ENCODE data around the gene ATOH8.

The ATOH8 gene

DNA sequence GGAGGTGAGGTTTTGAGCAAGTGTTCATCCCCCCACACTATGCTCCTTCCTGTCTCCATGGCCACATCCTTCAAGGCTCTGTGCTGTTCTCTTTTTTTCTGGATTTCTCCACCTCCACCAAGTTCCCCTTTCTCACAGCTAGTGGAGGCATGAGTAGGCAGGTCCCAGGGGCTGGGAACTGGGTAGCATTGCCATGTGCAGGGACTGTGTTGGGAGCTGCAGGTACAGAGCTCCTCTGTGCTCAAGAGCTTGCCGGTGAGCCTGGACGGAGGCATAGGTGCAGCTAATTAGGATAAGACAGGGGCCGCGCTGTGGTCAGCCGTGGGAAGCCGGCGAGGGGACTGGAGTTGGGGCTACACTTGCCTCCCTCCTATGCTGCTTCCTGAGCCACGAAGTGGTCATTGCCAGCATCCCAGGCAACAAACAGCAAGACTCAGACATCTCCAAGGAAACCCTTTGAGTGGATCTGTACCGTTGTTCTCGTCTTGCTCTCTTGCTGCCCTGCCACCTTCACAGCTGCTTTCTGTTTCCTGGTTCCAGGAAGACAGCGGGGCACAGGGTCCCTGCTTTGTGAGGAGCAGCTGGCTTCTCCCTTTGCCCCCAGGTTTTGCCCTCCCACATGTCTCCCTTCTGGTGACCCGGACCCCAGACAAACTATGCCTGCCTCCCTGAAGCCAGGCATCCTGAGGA lies 36.9 kb downstream of the ATOH8 start:
- no peak for DNase-seq

DNA sequence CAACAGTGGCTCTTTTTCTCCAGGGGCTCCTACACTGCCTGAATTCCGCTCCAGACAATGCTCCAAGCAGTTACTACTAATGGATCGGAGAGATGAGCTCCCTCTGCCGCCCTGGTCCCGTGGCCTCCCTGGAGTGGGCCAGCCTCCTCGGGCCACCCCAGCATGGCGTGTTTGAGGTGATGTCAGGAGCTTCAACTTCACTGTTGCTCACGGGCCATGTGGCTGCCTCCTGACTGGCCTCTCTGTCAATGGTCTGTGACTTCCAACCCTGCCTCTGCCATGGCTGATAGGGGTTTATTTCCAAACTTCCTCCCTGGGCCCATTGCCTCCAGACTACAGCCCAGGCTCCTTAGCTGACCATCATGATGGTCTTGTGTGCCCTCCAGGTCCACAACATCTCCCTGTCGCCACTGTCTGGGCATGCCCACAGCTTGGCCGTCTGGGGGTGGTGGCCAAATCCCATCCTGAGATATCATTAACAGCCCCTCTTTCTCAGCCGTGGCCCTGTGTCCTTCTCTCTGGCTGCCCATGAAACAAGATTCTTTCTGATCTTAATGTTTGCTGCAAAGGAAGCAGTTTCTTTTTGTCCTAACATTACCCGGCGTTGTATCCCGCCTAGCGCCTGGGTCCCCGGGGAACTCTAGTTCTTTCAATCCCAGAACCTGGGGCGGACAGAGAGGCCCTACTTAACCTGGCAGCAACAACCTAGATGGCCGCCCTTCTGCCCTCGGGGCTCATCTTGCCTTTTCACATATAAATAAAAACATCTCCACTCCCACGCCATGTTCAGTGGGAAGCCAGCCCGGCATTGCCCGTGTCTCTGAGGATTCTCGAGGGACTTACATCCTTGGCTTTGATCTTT lies 38.1 kb downstream of the ATOH8 start:
- DNase-seq, result no peak

DNA sequence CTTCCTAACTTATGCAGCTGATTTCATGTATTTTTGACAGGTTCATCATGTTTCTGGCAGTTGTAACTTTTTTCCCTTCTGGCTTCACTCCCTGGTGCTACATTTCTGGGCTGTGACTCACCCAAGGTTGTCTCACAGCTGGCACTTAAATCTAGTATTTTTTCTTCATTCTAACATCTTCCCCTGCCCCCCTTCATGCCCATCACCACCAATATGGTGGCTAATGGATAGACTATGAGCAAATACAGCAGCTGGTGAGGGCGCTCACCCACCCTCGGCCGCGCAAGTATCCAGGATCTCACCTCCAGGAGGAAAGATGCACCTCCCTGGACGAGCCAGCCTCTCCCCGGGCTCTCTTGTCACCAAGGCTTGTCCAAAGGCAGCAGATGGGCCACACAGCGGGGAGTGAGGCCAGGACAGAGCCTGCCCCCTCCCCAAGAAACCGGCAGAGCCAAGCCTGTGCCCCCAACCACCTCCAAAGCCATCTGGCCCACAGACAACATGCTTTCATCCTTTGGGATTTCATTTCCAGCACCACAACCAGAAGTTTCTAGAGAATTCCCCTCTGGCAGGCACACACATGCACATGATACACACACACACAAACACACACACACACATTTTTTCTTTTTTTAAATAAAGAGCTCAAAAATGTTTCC lies 39.1 kb downstream of the ATOH8 start:
- DNase-seq, result peak; percentile 76

DNA sequence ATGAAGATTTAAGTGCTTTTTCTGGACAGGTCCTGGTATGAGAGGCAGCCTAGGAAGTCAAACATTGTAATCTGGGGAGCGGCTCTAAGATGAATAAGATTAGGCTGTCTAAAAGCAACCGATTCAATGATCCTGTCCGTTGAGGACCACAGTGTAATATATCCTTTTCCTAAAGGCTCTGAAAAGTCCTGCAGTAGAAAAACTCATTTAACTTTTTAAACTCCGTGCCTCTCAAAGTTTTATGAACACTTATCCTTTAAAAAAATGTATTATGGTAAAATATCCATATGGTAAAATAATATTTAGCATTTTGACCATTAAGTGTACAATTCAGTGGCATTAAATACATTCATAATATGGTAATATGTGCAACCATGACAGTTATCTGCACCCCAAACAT lies 39.8 kb downstream of the ATOH8 start:
- no peak for DNase-seq

DNA sequence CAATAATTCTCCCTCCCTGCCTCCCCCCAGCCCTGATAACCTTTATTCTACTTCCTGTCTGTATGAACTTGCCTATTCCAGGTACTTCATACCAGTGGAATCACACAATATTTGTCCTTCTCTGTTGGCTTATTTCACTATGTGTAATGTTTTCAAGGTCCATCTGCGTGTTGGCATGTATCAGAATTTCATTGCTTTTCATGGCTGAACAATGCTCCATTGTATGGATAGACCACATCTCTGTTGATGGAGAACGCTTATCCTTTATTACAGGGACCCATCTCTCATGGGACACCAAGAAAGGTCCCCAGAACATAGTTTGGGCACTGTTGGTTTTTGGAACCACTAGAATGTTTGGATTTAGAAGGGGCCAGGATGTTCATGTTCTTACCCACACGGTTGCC lies 40.2 kb downstream of the ATOH8 start:
- no peak for DNase-seq

DNA sequence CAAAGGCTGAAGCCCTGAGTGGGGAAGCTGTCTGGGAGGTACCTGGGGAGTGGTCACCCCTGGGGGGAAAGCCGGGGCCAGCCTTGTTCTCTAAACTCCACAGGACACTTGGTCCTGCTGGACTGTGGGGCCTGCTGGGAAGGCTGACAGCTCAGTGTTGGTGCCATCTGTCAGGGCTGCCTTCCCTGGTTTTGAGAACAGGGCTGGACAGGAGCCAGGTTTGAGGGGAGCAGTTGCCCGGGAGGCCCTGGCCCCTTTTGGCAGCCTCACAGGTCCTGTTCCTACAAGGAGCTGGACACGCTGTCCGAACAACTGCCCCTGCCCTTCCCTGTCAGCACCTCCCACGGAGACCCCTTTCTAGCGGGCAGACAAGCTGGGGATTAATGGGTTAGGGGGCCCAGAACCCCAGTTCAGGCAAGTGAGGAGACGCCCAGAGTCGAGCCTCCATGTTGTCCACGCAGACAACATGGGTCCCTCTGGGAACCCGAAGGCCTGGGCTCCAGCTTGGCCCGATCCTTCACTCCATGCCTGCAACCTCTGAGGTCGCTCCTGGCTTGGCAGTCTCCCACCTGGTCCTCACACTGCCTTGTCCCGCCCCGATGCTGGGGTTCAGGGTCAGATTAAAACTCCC lies 40.8 kb downstream of the ATOH8 start:
- no peak for DNase-seq

DNA sequence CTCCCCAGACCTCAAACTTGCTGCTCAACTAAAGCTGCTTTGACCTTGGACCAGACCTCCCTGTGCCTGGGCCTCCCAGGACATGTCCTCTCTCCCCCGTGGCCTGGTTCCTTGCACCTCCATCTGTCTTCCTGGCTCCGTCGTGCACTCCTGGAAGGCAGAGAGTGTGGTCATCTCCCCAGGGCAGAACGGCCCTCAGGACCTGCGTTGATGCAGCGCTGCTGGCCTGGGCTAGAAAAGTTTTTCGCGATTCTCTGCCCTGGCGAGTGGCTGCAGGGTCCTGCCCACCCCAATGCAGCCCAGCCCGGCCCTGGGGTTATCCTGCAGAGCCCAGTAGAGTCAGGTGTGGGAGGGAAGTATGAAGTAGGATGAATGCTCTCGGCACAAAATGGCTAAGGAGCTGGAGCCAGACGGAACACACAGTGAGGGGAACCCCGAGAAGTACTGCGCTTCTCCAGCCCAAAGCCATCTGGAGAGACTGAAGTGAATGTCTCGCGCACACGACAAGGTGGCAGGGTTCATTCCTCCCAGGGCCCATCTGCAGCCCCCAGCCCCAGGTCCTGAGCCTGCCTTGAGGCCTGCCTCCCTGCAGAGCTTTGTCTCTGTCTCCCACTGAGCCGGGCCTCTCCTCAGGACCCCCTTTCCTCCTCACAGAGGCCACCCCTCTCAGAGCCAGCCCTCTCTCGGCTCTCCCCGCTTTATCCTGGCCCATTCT lies 41.7 kb downstream of the ATOH8 start:
- DNase-seq, result no peak

DNA sequence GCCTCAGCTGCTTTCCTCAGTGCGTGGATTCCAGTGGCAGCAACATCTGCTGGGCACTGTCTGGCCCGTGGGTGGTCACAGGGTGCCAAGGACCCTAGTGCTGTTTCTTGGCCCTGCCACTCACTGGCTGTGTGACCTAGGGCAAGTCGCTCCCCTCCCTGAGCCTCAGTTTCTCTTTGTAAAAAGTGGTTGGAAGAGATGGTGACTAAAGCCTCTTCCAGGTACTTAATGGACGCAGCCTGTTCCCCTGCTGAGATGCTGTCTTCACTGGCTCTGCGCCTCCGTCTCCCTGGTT lies 42.2 kb downstream of the ATOH8 start:
- no peak for DNase-seq

DNA sequence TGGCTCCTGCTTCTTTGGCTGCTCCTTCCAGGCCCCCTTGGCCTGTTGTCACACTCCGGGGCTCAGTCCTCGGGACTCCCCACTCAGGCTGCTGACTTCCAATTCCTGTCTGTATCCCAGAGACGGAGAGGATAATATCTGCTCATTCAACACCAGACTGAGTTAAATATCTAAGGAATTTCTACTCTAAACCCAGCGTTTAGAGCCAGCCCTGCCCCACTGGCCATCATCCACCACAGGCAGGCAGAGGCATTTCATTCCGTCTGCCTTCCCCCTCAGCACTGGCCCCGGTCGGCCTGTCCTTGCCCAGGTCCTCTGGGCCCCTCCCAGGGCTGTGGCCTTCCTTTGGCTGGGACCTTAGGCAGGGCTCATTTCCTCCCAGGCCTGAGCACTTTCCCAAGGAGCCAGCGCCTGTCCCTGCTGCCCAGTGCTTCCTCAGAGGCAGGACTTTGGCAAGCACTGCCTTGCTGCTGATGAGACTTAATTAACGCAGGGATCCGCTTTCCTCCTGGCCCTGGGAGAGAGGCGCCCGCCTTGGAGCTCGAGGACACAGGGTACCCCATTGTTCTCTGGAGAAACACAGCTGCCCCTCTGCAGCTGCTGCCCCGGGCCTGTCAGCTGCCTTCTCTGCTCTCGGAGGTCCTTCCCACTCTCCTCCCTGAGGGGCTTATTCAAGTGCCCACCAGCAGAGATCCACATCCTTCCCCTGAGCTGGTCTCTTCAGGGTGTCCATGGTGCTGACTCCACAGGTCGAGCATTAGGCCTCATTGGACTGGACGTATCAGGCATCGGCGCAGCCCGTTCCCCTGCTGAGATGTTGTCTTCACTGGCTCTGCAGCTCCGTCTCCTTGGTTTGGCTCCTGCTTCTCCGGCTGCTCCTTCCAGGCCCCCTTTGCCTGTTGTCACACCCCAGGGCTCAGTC lies 42.8 kb downstream of the ATOH8 start:
- no peak for DNase-seq

DNA sequence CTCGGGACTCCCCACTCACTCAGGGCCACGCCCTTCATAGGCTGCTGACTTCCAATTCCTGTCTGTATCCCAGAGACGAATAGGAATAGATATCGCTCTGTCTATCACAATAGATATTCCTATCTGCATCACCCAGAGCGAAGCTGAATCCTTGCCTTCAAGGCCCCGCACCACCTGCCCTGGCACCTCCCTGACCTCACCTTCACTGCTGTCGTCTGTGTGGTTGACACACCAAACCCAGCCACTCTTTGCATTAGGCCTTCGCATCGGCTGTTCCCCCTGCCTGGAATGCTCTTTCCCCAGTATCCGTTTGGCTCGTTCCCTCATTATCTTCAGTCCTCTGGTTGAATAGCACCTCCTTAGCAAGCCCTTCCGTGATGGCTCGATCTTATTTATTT lies 43.5 kb downstream of the ATOH8 start:
- no peak for DNase-seq

DNA sequence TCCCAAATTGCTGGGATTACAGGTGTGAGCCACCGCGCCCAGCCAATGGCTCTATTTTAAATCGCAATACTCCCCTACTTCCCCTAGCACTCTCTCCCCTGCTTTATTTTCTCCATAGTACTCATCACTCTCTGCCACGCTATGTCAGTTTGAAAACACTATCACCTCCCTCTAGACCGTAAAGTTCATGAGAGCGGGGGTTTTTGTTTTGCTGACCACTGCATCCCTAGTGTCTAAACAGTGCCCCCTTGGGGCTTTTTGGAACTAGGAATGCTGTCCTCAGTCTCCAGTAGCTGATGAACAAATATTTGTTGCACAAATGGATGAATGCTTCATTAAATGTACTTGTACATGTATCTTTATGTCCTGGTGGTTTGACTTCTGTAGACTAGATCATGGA lies 44.1 kb downstream of the ATOH8 start:
- peak; percentile 40 for DNase-seq

DNA sequence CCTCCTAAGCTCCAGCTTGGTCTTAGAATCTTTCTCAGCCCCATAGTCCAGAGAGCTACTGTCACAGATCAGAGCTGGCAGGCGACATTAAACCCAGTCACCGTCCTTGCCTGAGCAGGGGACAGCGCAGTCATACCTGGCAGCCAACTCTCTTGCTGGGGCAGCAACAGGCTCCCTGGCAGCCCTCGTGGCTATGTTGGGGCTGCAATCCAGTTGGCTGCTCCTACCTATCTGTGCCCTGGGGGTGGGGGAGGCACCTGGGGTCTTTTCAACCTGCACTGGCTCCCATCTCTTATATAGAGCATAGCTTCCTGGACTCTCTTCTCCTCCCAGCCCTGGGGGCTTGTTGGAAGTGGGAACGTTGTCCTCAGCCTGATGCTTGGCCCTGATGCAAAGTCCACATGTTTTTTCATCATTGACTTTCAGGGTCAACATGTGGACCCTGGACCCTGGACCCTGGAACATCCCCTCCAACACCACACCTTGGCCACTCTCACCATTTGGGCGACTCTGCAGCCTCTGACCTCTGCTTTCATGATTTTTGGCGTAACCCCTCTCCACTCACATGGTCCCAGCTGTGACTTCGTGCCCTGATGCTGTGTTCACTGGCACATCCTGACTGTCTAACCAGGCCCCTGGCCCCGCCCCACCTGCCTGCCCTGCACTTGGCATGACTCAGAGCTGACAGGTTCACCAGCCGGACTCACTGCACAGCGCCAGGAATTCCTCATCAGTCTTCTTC lies 45.6 kb downstream of the ATOH8 start:
- DNase-seq, result no peak

DNA sequence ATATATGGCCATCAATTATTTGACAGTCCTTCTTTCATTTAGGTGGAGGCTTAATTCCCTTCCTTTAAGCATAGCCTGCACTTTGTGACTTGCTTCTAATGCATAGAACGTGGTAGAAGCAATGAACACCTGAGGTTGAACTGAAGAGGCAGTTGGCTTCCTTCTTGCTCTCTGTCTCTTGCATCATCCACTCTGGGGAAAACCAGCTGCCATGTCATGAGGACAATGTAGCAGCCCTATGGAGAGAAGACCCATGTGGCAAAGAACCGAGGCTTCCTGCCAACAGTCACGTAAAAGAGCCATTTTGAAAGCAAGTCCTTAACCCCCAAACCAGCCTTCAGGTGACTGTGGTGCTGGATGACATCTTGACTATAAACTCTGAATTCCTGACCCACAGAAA lies 46.8 kb downstream of the ATOH8 start:
- DNase-seq, result no peak

DNA sequence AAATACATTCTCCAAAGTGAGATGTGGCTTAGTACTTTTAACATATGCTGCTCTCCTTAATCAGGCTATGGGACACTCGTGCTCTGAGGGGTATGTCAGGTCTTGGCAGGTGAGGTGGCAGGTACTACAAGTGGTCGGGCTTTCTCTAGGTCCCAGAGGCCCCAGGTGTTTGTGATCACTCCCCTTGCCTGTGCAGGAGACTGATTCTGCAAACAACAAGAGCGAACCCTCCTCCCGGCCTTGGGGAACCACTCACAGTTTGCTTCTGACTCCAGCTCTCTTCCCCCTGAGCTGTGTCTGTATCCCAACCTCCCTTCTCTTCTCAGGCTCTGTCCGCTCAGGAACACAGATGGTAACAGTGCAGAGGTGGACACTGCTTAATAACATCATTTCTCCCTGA lies 48.1 kb downstream of the ATOH8 start:
- no peak for DNase-seq

DNA sequence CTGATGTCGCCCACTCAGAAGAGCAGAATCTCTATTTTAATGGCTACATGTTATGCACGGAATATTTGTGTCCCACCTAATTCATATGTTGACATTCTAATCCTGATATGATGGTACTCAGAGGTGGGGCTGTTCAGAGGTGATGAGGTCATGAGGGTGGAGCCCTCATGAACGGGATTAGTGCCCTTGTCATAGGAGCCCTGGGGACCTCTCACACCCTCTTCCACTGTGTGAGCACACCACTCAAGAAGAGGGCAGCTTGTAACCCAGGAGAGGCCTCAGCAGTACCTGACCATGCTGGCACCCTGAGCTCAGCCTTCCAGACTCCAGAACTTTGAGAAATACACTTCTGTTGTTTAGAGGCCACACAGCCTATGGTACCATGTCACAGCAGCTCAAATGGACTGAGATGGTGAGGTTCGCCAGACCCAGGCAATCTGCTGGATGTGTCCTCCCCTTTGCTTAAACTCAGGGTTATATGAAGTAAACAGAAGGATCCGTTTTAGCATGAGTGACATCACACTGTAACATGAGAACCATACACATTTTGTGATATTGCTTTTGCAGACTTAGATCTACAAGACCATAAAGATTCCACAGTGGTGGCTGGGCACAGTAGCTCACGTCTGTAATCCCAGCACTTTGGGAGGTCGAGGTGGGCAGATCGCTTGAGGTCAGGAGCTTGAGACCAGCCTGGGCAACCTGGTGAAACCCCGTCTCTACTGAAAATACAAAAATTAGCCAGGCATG lies 48.7 kb downstream of the ATOH8 start:
- DNase-seq, result peak; percentile 59

DNA sequence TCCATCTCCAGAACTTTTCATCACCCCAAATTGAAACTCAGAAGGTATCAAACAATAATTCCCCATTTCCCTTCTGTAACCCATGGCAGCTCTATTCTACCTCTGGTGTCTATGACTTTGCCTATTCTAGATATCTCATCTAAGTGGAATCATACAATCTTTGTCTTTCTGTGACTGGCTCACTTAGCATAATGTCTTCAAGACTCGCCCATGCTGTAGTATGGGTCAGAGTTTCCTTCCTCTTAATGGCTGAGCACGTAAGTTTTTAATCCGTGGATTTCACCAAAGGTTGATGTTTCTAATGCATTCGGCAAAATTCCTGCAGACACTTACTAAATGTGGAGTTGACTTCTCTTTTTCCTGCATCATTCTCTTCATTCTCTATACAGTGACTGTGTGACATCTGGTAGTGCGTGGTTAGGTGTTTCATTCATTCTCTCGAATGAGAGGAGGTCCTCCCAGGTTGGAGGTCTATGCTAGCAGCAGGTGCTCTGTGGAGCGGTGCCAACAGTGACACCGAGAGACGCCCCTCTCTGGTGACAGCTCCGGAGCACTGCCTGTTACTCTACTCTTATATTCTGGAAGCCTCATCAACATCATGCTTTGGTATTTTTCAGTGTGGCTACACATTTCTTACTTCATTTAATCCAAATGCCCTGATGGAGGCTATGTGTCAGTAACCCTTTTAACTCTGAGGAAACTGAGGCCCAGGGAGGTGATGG lies 50.1 kb downstream of the ATOH8 start:
- DNase-seq, result no peak

DNA sequence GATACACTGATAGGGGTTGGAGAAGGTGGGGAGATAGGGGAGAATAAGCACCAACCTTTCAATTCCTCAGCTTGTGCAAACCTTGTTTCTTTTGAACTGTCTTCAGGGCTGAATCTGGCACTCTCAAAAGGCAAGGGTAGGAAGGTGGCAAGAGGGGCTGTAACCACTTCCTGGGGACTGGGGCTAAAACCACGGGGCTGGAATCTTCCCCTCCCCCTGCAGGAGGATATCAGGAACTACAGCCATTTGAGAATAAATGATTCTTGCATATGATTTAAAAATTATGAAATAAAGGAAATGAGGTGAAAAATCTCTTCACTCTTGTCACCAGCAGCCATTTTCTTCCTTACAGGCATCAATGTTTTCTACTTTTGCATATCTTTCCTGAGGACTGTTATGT lies 50.8 kb downstream of the ATOH8 start:
- DNase-seq, result no peak

DNA sequence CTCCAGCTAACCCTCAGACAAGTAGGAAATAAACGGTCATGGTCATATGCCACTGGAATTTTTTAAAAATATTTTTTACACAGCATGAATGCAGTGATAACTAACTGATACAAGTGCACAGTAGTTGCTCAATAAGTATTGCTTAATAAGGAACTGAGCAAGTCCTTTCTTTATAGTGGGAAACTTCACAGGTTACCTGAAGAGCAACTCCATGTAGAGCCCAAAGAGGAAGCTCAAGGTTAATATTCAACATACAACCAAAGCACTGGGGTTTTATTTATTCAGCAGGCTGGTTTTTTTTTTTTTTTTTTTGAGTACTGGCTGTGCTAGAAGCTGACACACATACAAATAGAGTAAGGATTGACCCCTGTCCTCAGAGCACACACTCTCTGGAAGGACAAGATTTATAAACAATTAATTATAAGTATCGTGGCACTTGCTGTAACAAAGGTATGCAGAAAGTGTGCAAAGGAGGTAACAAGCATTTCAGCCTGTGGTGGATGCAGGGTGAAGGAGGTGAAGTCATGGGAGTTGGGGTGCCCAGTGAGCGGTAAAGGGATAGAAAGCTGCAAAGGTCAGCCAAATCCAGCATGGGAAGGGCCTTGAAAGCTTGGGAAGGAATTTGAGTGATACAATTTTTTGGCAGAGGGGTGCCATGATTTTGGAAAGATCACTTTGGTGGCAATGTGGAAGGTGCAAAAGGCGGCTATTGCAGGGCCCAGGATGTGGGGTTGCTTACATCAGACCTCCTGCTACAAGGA lies 52.7 kb downstream of the ATOH8 start:
- no peak for DNase-seq

DNA sequence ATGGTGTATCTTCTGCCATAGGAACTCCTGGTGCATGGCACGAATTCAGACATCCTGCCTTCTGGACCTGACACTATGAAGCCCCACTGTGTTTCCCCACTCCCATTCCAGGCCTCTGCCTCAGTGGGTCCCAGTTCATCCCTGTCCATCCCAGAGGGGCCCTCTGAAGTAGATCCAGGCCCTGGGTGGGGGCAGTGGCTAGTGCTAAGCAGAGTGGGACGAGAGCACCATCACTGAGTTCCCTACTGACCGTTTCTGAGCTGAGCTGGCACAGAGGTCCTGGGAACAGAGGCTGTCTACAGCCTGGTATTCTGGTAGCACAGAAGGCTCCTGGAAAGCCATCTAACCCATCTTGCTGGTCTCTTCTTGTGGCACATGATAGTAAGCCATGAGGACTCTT lies 54.0 kb downstream of the ATOH8 start:
- DNase-seq, result no peak
